Coronary artery (tissue), 2 donors: ENCODE data around the gene C1orf53.
"Not testable (repeated sequence)": the region's sequence is repeated elsewhere in the genome, so short reads cannot be mapped to it uniquely, and the experiment has no call there.

Source experiments
- DNase-seq: peaks from one replicate; pipeline ENCODE4 v3.0.0-alpha.2; 2017; ENCODE audit warnings: low spot score
- H3K27ac ChIP-seq, 2 donors: fragments of 200-600 bp; sonication (generic); one replicate each; pipeline ENCODE4 v1.5.1; 2016 to 2019
- H3K4me3 ChIP-seq: fragments of 200-600 bp; sonication (generic); 2 replicates; pipeline ENCODE4 v1.5.1; 2016; ENCODE audit warnings: mild to moderate bottlenecking, moderate library complexity
- TF ChIP-seq, protein P1 (sequence below): fragments of 200-600 bp; sonication (generic); IDR thresholded peaks from one replicate; pipeline ENCODE4 v1.5.1; 2019; ENCODE audit warnings: antibody characterized with exemption

The C1orf53 gene

GRCh38 chr1:197868751-197869489, 33.5 kb upstream of the C1orf53 start:
- TF ChIP-seq, protein P1, sequence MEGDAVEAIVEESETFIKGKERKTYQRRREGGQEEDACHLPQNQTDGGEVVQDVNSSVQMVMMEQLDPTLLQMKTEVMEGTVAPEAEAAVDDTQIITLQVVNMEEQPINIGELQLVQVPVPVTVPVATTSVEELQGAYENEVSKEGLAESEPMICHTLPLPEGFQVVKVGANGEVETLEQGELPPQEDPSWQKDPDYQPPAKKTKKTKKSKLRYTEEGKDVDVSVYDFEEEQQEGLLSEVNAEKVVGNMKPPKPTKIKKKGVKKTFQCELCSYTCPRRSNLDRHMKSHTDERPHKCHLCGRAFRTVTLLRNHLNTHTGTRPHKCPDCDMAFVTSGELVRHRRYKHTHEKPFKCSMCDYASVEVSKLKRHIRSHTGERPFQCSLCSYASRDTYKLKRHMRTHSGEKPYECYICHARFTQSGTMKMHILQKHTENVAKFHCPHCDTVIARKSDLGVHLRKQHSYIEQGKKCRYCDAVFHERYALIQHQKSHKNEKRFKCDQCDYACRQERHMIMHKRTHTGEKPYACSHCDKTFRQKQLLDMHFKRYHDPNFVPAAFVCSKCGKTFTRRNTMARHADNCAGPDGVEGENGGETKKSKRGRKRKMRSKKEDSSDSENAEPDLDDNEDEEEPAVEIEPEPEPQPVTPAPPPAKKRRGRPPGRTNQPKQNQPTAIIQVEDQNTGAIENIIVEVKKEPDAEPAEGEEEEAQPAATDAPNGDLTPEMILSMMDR, result no peak
- no peak overlapping the region for H3K27ac ChIP-seq
- no peak overlapping the region for H3K4me3 ChIP-seq
- DNase-seq, result no peak

GRCh38 chr1:197869490-197870077, 32.8 kb upstream of the C1orf53 start:
- TF ChIP-seq, protein P1, result no peak
- no peak for DNase-seq
- no peak overlapping the region for H3K4me3 ChIP-seq

DNA sequence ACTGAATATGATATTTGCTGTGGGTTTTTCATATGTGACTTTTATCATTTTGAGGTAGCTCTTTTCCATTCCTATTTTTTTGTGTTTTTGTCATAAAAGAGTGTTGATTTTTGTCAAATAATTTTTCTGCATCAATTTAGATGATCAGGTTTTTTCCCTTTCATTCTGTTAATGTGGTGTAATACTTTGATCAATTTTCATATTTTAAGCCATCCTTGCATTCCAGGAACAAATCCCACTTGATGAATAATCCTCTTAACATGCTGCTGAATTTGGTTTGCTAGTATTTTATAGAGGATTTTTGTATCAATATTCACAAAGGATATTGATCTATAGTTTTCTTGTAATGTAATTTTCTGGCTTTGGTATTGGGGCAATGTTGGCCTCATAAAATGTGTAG, 25.5 kb upstream of the C1orf53 start:
- TF ChIP-seq, protein P1, result no peak
- no peak for DNase-seq
- no peak overlapping the region for H3K27ac ChIP-seq
- H3K4me3 ChIP-seq, result no peak overlapping the region

More at GRCh38 chr1:197869490-197870077, 32.8 kb upstream of the C1orf53 start:
- H3K27ac ChIP-seq, result no peak overlapping the region

DNA sequence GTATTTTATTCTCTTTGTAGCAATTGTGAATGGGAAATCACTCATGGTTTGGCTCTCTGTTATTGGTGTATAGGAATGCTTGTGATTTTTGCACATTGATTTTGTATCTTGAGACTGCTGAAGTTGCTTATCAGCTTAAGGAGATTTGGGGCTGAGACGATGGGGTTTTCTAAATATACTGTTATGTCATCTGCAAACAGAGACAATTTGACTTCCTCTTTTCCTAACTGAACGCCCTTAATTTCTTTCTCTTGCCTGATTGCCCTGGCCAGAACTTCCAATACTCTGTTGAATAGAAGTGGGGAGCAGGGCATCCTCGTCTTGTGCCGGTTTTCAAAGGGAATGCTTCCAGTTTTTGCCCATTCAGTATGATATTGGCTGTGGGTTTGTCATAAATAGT, 22.0 kb upstream of the C1orf53 start:
- not testable (repeated sequence) for H3K4me3 ChIP-seq, H3K27ac ChIP-seq, DNase-seq

DNA sequence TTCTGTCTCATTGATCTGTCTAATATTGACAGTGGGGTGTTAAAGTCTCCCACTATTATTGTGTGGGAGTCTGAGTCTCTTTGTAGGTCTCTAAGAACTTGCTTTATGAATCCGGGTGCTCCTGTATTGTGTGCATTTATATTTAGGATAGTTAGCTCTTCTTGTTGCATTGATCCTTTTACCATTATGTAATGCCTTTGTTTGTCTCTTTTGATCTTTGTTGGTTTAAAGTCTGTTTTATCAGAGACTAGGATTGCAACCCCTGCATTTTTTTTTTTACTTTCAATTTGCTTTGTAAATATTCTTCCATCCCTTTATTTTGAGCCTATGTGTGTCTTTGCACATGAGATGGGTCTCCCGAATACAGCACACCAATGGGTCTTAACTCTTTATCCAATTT, 20.2 kb upstream of the C1orf53 start:
- not testable (repeated sequence) for DNase-seq, H3K4me3 ChIP-seq, H3K27ac ChIP-seq

DNA sequence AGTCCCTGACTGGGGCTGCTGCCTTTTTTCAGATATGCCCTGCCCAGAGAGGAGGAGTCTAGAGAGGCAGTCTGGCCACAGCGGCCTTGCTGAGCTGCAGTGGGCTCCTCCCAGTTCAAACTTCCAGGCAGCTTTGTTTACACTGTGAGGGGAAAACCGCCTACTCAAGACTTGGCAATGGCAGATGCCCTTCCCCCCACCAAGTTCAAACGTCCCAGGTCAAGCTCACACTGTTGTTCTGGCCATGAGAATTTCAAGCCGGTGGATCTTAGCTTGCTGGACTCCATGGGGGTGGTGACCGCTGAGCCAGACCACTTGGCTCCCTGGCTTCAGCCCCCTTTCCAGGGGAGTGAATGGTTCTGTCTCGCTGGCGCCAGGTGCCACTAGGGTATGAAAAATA, 18.3 kb upstream of the C1orf53 start:
- Histone ChIP-seq H3K27ac (no peak overlapping the region), H3K4me3 (no peak overlapping the region)
- DNase-seq, result no peak
- TF ChIP-seq, protein P1, result no peak

DNA sequence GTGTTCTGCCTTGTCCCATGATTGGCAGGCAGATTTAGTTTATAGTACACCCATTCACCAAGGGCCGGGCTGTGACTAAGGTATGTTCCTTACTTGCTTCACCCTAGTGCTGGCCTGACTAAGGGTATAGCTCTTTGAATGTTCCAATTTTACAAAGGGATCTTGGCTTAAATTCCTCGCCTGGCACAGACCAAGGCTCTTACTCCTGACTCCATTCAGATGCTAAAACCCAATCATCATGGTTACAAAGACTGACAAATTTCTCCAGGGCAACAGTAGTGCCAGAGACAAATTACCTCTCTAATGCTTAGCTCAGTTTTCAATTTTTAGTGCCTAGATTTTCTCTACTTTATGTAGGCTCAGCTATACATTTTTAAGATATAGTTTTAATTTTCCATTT, 11.5 kb upstream of the C1orf53 start:
- TF ChIP-seq, protein P1, result no peak
- Histone ChIP-seq H3K27ac (no peak overlapping the region), H3K4me3 (no peak overlapping the region)
- no peak for DNase-seq

GRCh38 chr1:197892684-197893083, 9.7 kb upstream of the C1orf53 start:
- no peak for DNase-seq
- TF ChIP-seq, protein P1, result no peak

More at GRCh38 chr1:197892684-197893083, 9.7 kb upstream of the C1orf53 start:
- H3K27ac ChIP-seq, result no peak overlapping the region
- no peak overlapping the region for H3K4me3 ChIP-seq
